Neuronal stem cell (in vitro differentiated cells): ENCODE data around the gene PGS1.

Experiments used
- DNase-seq: peaks from one replicate; pipeline ENCODE4 v3.0.0-alpha.2; 2013; ENCODE audit warnings: low spot score
- H2AFZ ChIP-seq: one replicate; pipeline ENCODE4 v1.6.1; 2013; ENCODE audit warnings: mild to moderate bottlenecking, low read length, inconsistent platforms
- H2AK5ac ChIP-seq: 2 replicates; pipeline ENCODE4 v1.6.1; 2013; ENCODE audit warnings: low read depth, mild to moderate bottlenecking, inconsistent platforms, low read length, moderate library complexity, mixed read lengths
- H2BK120ac ChIP-seq: 2 replicates; pipeline ENCODE4 v1.6.1; 2013; ENCODE audit warnings: low read depth, mild to moderate bottlenecking, inconsistent platforms, low read length, moderate library complexity, mixed read lengths
- H2BK12ac ChIP-seq: one replicate; pipeline ENCODE4 v1.6.1; 2013; ENCODE audit warnings: low read length, inconsistent platforms
- H2BK15ac ChIP-seq: 2 replicates; pipeline ENCODE4 v1.6.1; 2013; ENCODE audit warnings: mild to moderate bottlenecking, low read length, inconsistent platforms, mixed read lengths
- H2BK5ac ChIP-seq: one replicate; pipeline ENCODE4 v1.6.1; 2013; ENCODE audit warnings: inconsistent platforms, mild to moderate bottlenecking, low read length, moderate library complexity
- H3K14ac ChIP-seq: one replicate; pipeline ENCODE4 v1.6.1; 2013; ENCODE audit warnings: low read length, inconsistent platforms
- H3K18ac ChIP-seq: 2 replicates; pipeline ENCODE4 v1.6.1; 2013; ENCODE audit warnings: low read length, inconsistent platforms
- H3K23ac ChIP-seq: 2 replicates; pipeline ENCODE4 v1.6.1; 2013; ENCODE audit warnings: low read depth, mild to moderate bottlenecking, mixed read lengths, low read length, inconsistent platforms; ENCODE audit not compliant: poor library complexity
- H3K27ac ChIP-seq: replicated peaks from 3 replicates; pipeline ENCODE4 v1.5.1; 2013; ENCODE audit warnings: low read length, inconsistent platforms
- H3K27me3 ChIP-seq, 3 experiments: 2 replicates each; pipeline ENCODE4 v1.6.1; 2013; ENCODE audit warnings: low read length in 3 of 3, mild to moderate bottlenecking in 2 of 3, inconsistent platforms in 1 of 3, low read depth in 1 of 3, mixed read lengths in 1 of 3, moderate library complexity in 1 of 3; ENCODE audit not compliant: control insufficient read depth in 3 of 3, insufficient read depth in 3 of 3
- H3K36me3 ChIP-seq, 2 donors: replicated peaks in 1 of 2; 2 replicates each; pipeline ENCODE4 v1.6.1; 2013; ENCODE audit warnings: low read length in 2 of 2; ENCODE audit not compliant: control insufficient read depth in 2 of 2, insufficient read depth in 2 of 2
- H3K4ac ChIP-seq: 2 replicates; pipeline ENCODE4 v1.6.1; 2013; ENCODE audit warnings: inconsistent platforms, mild to moderate bottlenecking, low read length, moderate library complexity
- H3K4me1 ChIP-seq, 2 donors: 1 replicate in 1 of 2; 2 replicates in 1 of 2; pipeline ENCODE4 v1.6.1; 2013; ENCODE audit warnings: low read length in 2 of 2, low read depth in 1 of 2; ENCODE audit not compliant: control insufficient read depth in 2 of 2, insufficient read depth in 1 of 2
- H3K4me2 ChIP-seq: one replicate; pipeline ENCODE4 v1.6.1; 2013; ENCODE audit warnings: mild to moderate bottlenecking, low read length, inconsistent platforms; ENCODE audit not compliant: insufficient read depth, poor library complexity, severe bottlenecking
- H3K4me3 ChIP-seq, 2 donors: 2 replicates each; pipeline ENCODE4 v1.5.1; 2013; ENCODE audit warnings: low read length in 2 of 2, mild to moderate bottlenecking in 2 of 2, inconsistent platforms in 1 of 2, moderate library complexity in 1 of 2
- H3K79me1 ChIP-seq: one replicate; pipeline ENCODE4 v1.6.1; 2013; ENCODE audit warnings: low read depth, mild to moderate bottlenecking, inconsistent platforms, low read length, moderate library complexity
- H3K9ac ChIP-seq: one replicate; pipeline ENCODE4 v1.6.1; 2013; ENCODE audit warnings: mild to moderate bottlenecking, low read depth, low read length, inconsistent platforms; ENCODE audit not compliant: poor library complexity
- H3K9me3 ChIP-seq, 2 donors: replicated peaks in 1 of 2; 2 replicates each; pipeline versions ENCODE3 to v1.6.1; 2013; ENCODE audit warnings: low read length in 2 of 2, mild to moderate bottlenecking in 2 of 2, inconsistent platforms in 1 of 2, low read depth in 1 of 2, mixed read lengths in 1 of 2, moderate library complexity in 1 of 2; ENCODE audit not compliant: control insufficient read depth in 2 of 2, insufficient read depth in 1 of 2
- H4K8ac ChIP-seq: one replicate; pipeline ENCODE4 v1.6.1; 2013; ENCODE audit warnings: low read depth, mild to moderate bottlenecking, inconsistent platforms, low read length, moderate library complexity
- H4K91ac ChIP-seq: one replicate; pipeline ENCODE4 v1.6.1; 2013; ENCODE audit warnings: low read length, low read depth, mild to moderate bottlenecking, inconsistent platforms; ENCODE audit not compliant: poor library complexity
- WGBS, 2 donors: extraction: QIAGEN DNeasy Blood & Tissue Kit; methylation state at CpG; one replicate each; pipeline ENCODE4 v1.1.7; 2013; ENCODE audit warnings: missing lambda C conversion rate in 2 of 2, mixed read lengths in 1 of 2; ENCODE audit not compliant: insufficient read length in 2 of 2, insufficient replicate concordance in 1 of 2; ENCODE audit errors: extremely low coverage in 2 of 2; 5-methylcytosine and 5-hydroxymethylcytosine counted together

PGS1 gene

GRCh38 chr17:78355045-78355641 is 23.3 kb upstream of the PGS1 start:
- Histone ChIP-seq H2BK15ac (peak overlapping the region; percentile 40), H2AK5ac (no peak overlapping the region), H3K36me3 (peaks cover 17 to 53% of the 10 kb centered on the region in 2 donors), H2BK5ac (no peak overlapping the region), H3K79me1 (peaks cover 14% of the 10 kb centered on the region), H2BK120ac (no peak overlapping the region), H3K23ac (no peak overlapping the region), H2BK12ac (peak overlapping the region; percentile 66), H3K27ac (no peak overlapping the region), H3K4me1 (peaks cover 44 to 46% of the 10 kb centered on the region in 2 donors), H3K9me3 (no peaks in the 10 kb centered on the region), H3K18ac (no peak overlapping the region), H2AFZ (no peak overlapping the region), H3K27me3 (no peaks in the 10 kb centered on the region), H3K9ac (no peak overlapping the region), H4K8ac (no peak overlapping the region), H3K4ac (no peak overlapping the region), H4K91ac (no peak overlapping the region), H3K14ac (no peak overlapping the region), H3K4me2 (no peak overlapping the region), H3K4me3 (no peak overlapping the region)
- DNase-seq = no peak
- WGBS, 2 donors = no CpG with 5 or more reads among the region's 9 CpGs

GRCh38 chr17:78355701-78356100 is 22.7 kb upstream of the PGS1 start:
- no peak for DNase-seq
- Histone ChIP-seq H2AFZ (no peak overlapping the region), H3K23ac (no peak overlapping the region), H2BK120ac (no peak overlapping the region), H3K9me3 (no peaks in the 10 kb centered on the region), H2BK5ac (no peak overlapping the region), H3K4me3 (peak overlapping the region in 1 of 2 donors; percentile 97), H2BK12ac (no peak overlapping the region), H4K8ac (no peak overlapping the region), H3K27ac (no peak overlapping the region), H3K14ac (peak overlapping the region; percentile 60), H3K36me3 (peaks cover 17 to 53% of the 10 kb centered on the region in 2 donors), H3K4me1 (peaks cover 44 to 46% of the 10 kb centered on the region in 2 donors), H3K18ac (no peak overlapping the region), H3K4ac (no peak overlapping the region), H3K4me2 (no peak overlapping the region), H3K27me3 (no peaks in the 10 kb centered on the region), H2AK5ac (no peak overlapping the region), H3K79me1 (peaks cover 14% of the 10 kb centered on the region), H2BK15ac (no peak overlapping the region), H4K91ac (no peak overlapping the region), H3K9ac (no peak overlapping the region)
- WGBS, 2 donors = no CpG with 5 or more reads among the region's 3 CpGs

- no peak overlapping the region for H2BK5ac ChIP-seq
- H3K27me3 ChIP-seq = no peaks in the 10 kb centered on the region
- H3K23ac ChIP-seq = no peak overlapping the region
- no peak overlapping the region for H4K8ac ChIP-seq
- H4K91ac ChIP-seq = no peak overlapping the region
- no peak overlapping the region for H2AFZ ChIP-seq
- WGBS, 2 donors = no CpG with 5 or more reads among the region's 16 CpGs
- no peak overlapping the region for H2AK5ac ChIP-seq
- no peak overlapping the region for H3K9ac ChIP-seq
- H3K4me1 ChIP-seq = peaks cover 46 to 48% of the 10 kb centered on the region in 2 donors
- H3K79me1 ChIP-seq = peaks cover 14% of the 10 kb centered on the region
- no peak overlapping the region for H3K27ac ChIP-seq
- H3K4ac ChIP-seq = no peak overlapping the region
- no peak overlapping the region for H3K18ac ChIP-seq
- H3K9me3 ChIP-seq = no peaks in the 10 kb centered on the region
- H3K4me3 ChIP-seq = peak overlapping the region in 1 of 2 donors; percentile 97
- H3K14ac ChIP-seq = no peak overlapping the region
- no peak overlapping the region for H3K4me2 ChIP-seq
- peaks cover 17 to 53% of the 10 kb centered on the region in 2 donors for H3K36me3 ChIP-seq
- H2BK12ac ChIP-seq = no peak overlapping the region
- no peak overlapping the region for H2BK15ac ChIP-seq
- no peak for DNase-seq
- H2BK120ac ChIP-seq = no peak overlapping the region
Observed at GRCh38 chr17:78356101-78356713, 22.2 kb upstream of the PGS1 start.

- no peak for DNase-seq
- Histone ChIP-seq H2BK5ac (no peak overlapping the region), H3K9ac (peak overlapping the region; percentile 7), H3K36me3 (peaks cover 17 to 53% of the 10 kb centered on the region in 2 donors), H2AK5ac (no peak overlapping the region), H3K18ac (no peak overlapping the region), H2AFZ (no peak overlapping the region), H3K4ac (no peak overlapping the region), H3K9me3 (no peaks in the 10 kb centered on the region), H3K4me3 (peak overlapping the region; percentile 33 to 97), H3K14ac (no peak overlapping the region), H3K4me2 (peak overlapping the region; percentile 41), H2BK15ac (no peak overlapping the region), H4K91ac (no peak overlapping the region), H2BK12ac (no peak overlapping the region), H3K27me3 (no peaks in the 10 kb centered on the region), H3K4me1 (peaks cover 41 to 43% of the 10 kb centered on the region in 2 donors), H3K27ac (no peak overlapping the region), H2BK120ac (no peak overlapping the region), H4K8ac (no peak overlapping the region), H3K79me1 (peaks cover 14% of the 10 kb centered on the region), H3K23ac (peak overlapping the region; percentile 26)
- WGBS, 2 donors = no CpG with 5 or more reads among the region's 7 CpGs
Observed at GRCh38 chr17:78357177-78357586, 21.3 kb upstream of the PGS1 start.
